Fibroblast of skin of left biceps (primary cell): ENCODE data around the gene CD48.
"Not testable (repeated sequence)": the region's sequence is repeated elsewhere in the genome, so short reads cannot be mapped to it uniquely, and the experiment has no call there.

Experiments
- DNase-seq, 2 experiments: peaks; one replicate each; pipeline ENCODE4 v3.0.0-alpha.2; 2013; ENCODE audit warnings: low read depth in 2 of 2

Gene CD48

GRCh38 chr1:160713161-160713560 lies 1.5 kb upstream of the CD48 start:
- no peak for DNase-seq

DNA sequence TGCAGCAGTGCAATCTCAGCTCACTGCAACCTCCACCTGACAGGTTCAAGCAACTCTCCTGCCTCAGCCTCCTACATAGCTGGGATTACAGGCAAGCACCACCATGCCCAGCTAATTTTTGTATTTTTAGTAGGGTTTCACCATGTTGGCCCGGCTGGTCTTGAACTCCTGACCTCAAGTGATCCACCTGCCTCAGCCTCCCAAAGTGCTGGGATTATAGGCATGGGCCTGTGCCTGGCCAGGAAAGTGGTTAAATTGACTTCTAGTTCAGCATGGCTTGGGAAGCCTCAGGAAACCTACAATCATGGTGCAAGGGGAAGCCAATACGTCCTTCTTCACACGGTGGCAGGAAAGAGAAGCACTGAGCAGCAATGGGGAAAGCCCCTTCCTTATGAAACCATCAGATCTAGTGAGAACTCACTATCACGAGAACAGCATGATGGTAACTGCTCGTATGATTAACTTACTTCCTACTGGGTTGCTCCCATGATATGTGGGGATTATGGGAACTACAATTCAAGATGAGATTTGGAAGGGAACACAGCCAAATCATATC lies 981 bp upstream of the CD48 start:
- not testable (repeated sequence) for DNase-seq

DNA sequence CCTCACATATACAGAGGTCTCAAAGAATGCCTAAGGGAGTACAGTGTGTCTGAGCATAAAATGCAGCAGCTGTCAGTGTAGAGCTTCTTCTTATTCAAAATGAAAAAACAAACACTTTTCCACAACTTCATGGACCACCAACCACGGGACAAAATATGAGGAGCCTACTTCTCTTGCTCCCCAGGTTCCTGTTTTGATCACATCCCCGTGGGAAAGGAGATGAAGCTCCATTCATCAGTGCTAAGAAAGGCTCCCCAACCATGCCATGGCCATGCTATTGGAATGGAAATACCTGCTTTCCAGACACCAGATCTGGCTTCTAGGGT lies 383 bp downstream of the CD48 start:
- DNase-seq, result no peak

GRCh38 chr1:160710517-160711252 lies 937 bp downstream of the CD48 start:
- no peak for DNase-seq

DNA sequence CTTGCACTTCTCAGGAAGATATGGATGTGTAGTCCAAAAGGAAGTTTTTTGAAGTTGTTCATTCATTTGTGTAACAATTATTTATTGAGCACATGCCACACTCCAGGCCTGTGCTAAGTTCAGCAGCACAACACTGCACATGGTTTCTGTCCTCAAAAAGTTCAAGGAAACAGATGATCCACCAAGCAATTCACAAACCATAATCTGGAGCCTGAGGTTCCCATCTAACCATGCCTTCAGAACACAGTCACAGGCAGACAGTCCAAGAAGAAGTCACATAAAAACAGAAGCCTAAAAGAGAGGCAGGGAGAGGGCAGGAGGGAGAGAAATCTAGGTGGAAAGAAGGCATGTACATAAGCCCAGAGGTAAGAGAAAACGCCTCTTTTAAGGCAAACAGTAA lies 1.9 kb downstream of the CD48 start:
- no peak for DNase-seq

DNA sequence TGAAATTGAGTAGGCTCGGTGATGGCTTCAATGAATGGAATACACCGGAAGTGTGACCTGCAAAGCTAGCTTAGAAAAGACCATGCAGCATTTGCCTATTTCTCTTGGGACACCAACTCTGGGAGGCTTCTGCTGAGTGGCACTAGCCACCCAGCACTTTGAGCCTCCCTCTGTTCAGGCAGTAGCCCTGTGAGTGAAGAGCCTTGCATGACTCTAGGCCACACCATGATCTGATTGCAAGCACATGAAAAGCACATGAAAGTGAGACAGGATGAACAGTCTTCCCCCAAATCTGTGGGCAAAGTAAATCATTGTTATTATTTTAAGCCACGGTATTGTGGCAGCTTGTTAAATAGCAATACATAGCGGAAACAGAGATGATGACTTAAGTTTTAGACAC lies 2.8 kb downstream of the CD48 start:
- DNase-seq, result no peak

DNA sequence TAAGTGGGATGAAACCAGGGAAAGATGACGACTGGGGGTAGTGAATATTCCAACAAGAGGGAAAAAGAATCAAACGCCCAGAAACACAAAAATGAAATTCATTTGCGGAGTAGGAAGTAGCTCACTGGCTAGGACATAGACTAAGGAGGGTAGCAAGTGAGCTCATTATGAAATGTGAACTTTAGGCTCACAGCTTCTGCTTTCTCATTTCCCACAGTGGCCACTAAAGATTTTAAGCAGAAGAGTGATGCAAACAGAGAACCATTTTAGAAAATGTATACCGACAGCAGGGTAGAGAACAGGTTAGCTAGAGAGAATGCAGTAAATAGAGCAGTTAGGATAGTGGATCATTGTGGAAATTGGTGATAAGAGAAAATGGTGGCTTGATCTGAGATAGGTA lies 3.5 kb downstream of the CD48 start:
- DNase-seq, result no peak

DNA sequence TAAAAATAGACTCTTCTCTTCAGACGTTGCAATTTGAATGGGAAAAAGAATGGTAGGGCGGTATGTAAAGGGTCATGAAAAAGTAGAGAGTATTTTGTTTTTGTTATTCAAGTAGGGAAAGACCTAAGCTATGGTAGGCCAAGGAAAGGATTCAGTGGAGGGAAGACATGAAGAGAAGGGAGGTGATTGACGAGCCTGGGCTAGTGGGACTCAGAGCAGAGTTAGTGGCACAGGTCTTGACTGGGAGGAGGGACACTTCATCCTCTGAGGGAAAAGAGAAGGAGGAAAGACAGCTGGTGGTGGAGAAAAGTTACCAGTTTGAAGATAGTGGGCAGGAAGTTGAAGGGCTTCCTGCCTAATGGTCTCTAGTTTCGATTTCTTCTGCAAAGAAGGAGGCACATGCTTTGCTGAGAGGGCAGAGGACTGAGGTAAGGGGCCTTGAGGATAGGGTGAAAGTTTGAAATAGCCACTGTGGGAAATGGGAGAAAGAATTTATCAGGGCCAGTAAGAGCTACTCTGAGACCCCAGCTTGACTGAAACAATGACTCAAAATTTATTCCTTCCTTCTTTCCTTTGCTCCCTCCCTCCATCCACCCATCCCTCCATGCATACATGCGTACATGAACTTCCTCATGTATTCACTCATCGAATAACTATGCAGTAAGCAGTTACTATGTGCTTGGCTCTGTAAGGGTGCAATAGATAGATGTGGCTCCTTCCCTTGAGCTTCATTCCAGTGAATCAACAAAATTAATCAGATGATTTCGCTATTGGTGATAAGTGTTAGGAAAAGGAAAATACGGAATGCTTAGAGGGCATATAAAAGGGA lies 4.2 kb downstream of the CD48 start:
- DNase-seq, result no peak

- no peak for DNase-seq
Measured at GRCh38 chr1:160706526-160707235, 4.9 kb downstream of the CD48 start.

DNA sequence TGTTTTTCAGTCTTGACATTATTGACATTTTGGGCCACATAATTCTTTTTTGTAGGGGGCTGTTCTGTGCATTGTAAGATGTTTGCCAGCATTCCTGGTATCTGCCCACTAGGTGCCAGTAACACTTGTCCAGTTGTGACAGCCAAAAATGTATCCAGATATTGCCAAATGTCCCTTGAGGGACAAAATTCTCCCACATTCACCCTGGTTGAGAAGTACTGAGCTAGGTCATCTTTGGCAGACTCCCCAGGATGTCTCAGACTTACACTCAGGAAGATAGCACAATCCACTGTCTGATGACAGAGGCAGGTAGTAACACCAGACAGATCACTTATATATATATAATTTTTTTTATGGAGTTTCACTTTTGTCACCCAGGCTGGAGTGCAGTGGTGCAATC lies 5.9 kb downstream of the CD48 start:
- no peak for DNase-seq

DNA sequence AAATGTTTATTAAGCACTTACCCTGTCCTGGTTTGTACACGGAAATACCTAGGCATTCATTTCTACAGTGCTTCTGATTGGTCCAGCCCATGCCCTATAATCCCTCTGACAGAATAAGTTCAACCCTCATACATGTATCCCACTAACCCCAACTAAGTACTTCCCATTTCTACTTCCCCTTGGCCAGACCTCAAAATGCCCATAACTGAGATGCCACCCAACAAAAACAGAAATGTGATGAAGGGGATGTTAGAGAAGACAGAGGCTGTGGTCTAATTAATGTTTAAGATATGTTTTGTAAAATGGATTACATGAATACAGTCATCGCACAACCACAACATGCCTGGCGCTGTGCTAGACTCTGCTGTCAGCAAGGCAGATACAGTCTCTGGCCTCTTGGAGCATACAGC lies 6.4 kb downstream of the CD48 start:
- not testable (repeated sequence) for DNase-seq

DNA sequence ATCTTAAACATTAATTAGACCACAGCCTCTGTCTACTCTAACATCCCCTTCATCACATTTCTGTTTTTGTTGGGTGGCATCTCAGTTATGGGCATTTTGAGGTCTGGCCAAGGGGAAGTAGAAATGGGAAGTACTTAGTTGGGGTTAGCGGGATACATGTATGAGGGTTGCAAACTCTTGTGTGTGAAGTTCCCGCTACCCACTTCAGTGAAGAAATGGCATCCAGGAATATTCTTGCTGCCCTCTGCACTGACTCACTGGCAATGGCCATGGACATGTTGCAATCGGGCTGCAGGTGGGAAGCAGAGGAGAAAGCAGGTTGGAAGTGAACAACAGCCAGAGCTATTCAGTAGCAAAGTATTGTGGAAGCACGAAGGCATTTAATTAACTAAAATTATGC lies 7.4 kb downstream of the CD48 start:
- DNase-seq, result no peak

DNA sequence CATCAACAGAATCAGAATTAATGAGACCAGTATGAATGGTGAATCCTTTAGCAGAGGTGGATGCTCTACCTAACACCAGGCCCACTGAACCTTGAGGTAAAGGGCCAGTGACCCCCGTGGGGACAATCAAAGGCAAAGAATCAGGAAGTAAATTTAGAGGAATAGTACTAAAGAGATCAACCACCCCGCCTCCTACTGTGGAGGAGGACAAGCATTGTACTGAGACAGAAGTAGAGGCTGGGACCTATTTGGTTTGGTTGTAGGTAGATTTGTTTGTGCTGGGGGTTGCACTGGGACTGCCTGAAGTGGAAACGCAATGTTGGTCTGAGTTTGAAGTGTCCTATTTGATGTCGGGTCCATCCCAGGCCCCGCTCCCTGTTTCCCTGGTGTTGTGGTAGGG lies 9.5 kb downstream of the CD48 start:
- no peak for DNase-seq

DNA sequence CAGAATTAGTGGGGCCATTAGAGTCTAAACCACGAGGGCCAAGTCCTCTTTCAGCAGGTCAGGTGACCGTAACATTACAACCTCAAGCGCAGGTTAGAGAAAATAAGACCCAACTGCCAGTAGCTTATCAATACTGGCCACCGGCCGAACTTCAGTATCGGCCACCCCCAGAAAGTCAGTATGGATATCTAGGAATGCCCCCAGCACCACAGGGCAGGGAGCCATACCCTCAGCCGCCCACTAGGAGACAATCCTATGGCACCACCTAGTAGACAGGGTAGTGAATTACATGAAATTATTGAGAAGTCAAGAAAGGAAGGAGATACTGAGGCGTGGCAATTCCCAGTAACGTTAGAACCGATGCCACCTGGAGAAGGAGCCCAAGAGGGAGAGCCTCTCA lies 19.2 kb downstream of the CD48 start:
- not testable (repeated sequence) for DNase-seq

- no peak for DNase-seq
Measured at GRCh38 chr1:160685266-160685665, 26.4 kb downstream of the CD48 start.

- no peak for DNase-seq
Measured at GRCh38 chr1:160682983-160683865, 28.4 kb downstream of the CD48 start.

- DNase-seq, result no peak
Measured at GRCh38 chr1:160681891-160682140, 29.8 kb downstream of the CD48 start.

DNA sequence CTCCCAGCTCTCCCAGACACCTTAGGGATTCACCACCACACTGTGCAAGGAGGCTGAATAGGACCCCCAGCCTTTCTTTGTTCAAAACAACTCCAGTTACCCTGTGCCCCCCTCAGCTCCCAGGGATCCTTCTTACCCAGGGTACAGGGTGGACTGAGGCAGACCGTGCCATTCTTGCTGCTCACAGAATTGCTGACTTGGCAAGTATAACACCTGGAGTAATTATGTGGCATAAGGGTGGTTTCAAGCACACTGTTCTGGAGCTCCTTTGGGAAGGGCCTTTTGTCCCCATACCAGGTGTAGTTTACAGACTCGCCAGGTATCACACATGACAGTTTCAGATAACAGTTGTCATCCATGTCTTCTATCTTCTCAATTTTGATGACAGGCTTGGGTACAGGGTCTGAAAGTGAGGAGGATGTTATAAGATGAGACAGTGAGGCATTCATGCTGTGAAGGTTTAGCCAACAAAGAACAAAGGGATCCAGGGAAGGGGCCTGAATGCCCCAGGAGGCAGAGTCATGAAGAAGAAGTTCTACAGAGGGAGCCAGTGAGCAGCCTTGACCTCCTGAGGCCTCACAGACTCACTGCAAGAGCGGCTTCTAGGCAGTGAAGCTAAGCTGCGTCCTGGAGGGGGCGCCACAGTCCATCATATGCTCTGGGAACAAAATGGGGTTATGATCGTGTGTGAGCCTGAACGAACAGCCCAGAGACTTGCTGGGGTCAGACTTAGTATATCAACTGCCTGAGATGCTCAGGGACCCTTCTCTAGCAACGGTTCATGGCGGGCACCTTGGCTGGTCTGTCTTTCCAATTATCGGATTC lies 30.3 kb downstream of the CD48 start:
- no peak for DNase-seq

- no peak for DNase-seq
Measured at GRCh38 chr1:160680399-160680798, 31.2 kb downstream of the CD48 start.

- no peak for DNase-seq
Measured at GRCh38 chr1:160679893-160680292, 31.7 kb downstream of the CD48 start.
